HK-2 (cell line): ENCODE results near the gene CCL27.
A peak's percentile ranks its signal among the peaks of the same experiment; 100 is the strongest.

Experiments used
- DNase-seq: peaks from one replicate; pipeline ENCODE4 v3.0.0-alpha.2; 2018; ENCODE audit not compliant: unreplicated experiment

The CCL27 gene

GRCh38 chr9:34627716-34628655 is 34.5 kb downstream of the CCL27 start:
- no peak for DNase-seq

DNA sequence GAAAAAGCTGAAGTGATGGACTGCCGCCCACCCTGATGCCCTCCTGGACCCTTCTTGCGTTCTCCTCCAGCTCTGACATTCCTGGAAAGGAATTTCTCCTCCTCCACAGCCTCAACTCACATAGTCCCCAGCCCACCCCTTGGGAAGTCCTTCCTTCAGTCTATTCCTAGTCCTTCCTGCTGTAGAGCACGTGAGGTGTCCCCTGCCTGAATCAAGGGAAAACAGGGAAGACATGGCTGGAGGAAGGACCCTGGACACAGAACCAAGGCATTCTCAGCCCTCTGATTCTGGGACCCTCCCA is 37.3 kb downstream of the CCL27 start:
- no peak for DNase-seq

GRCh38 chr9:34624475-34625185 is 37.8 kb downstream of the CCL27 start:
- DNase-seq: no peak

DNA sequence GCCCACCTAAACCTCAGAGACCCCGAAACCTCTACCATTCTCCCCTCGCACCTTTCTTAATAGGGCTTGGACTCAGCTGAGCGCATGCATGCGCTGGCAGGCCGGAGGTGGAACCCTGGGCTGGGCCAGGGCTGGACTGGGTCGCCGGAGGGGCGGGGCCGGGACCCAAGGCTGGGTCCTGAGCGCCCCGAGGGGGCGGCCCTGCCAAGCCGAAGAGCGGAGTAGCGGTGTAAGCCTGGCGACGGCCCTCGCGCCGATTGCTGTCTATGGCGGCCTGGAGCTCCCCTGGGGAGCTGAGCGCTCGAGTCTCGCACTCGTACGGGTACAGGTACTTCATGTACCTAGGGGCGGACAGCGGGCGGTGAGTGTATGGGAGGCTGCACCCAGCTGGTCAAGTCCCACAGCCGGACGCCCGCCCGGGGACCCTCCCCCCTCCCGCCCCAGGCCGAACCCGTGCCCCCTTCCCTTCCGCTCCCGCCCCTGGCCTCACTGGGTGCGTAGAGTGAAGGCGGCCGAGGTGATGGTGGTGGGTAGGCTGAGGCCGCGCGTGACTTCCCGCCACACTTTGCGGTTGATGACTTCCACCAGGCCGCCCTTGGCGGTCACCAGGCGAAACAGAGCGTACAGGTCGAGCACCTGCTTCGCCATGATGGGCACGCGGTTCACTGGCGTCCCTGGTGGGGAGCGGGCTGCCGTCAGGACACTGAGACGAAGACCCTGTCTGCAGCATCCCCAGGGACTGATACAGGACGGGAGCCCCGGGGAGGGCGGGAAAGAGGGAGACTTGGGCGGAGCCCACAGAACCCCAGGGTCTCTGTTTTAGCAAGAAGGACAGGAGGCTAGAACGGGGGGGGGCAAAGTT is 38.9 kb downstream of the CCL27 start:
- DNase-seq: no peak

GRCh38 chr9:34620061-34620994 is 42.1 kb downstream of the CCL27 start, which contains the start of gene DCTN3:
Gene DCTN3 (minus strand): TSS chr9:34620495. CDS start chr9:34620464, 31 bp downstream.
- DNase-seq: peak; percentile 76

GRCh38 chr9:34615132-34615531 is 47.3 kb downstream of the CCL27 start:
- no peak for DNase-seq

DNA sequence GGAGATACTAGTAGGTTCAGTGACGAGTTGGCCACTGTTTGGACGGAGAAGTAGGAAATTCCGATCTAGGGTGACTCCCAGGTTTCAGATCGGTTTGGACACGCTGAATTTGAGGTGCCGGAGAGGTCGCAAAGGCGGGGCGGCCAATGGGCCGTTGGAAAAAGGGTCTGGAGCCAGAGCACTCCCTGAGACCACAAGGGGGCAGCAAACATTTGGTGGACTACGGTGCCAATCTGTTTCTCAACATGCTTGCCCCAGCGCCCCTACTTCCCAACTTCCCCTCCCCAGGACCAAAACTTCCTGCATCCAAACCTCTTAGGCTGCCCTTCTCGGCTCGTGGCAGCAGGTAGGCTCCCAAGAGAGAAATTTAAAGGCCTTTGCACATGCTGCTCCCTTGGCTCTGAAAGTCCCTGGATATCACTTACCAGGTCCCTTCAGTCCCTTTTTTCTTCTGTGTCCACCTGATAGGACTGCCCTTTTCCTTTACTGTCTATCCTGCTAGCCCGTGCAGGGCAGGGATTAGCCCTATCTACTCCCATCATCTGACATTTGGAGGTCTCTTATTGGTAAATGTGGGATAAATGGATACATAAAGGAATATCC is 49.6 kb downstream of the CCL27 start:
- DNase-seq: peak; percentile 64
